IMR-90 (cell line): Measurements from ENCODE around the gene ALDOA. TPM values are rescaled to one million over a fixed set of nuclear protein-coding genes. Genes with fewer than 3 reads are reported as not detected.

ENCODE experiments used
- ATAC-seq: fragments of 200-7000 bp; cut with Tn5 transposase; 2 replicates; pipeline ENCODE4 v1.9.1; 2020; ENCODE audit warnings: low read depth, mild to moderate bottlenecking, moderate library complexity
- BruUV-seq: library from RNA; stranded (reverse); fragments of 400-500 nt; replicated peaks from 2 replicates; lab custom pipeline; 2021; lab: Mats Ljungman, UMichigan
- CTCF ChIA-PET: fragments of 300-600 bp; formaldehyde crosslinking; extraction: SDS; loops from one replicate; lab custom pipeline; 2021; ENCODE audit warnings: antibody characterized with exemption; lab: Yijun Ruan, JAX
- POLR2A ChIA-PET: fragments of 300-600 bp; sonication (Branson Sonifier 250); formaldehyde crosslinking; loops from one replicate; lab custom pipeline; 2022; ENCODE audit warnings: antibody characterized with exemption; ENCODE audit not compliant: unreplicated experiment; lab: Charles Lee
- DNase-seq: peaks from one replicate; pipeline ENCODE4 v3.0.0; 2013
- H2AFZ ChIP-seq: replicated peaks from 2 replicates; pipeline ENCODE3; 2013; ENCODE audit warnings: low read length, mild to moderate bottlenecking; ENCODE audit not compliant: poor library complexity
- H2AK5ac ChIP-seq: 2 replicates; pipeline ENCODE4 v1.6.1; 2013; ENCODE audit warnings: low read depth, low read length, inconsistent platforms
- H2AK9ac ChIP-seq: replicated peaks from 2 replicates; pipeline ENCODE3; 2013; ENCODE audit warnings: mild to moderate bottlenecking, low read depth, low read length, moderate library complexity; ENCODE audit not compliant: poor library complexity
- H2BK120ac ChIP-seq: 2 replicates; pipeline ENCODE4 v1.6.1; 2013; ENCODE audit warnings: low read depth, low read length, inconsistent platforms
- H2BK15ac ChIP-seq: 3 replicates; pipeline ENCODE4 v1.6.1; 2013; ENCODE audit warnings: low read depth, low read length, inconsistent platforms
- H2BK20ac ChIP-seq: 2 replicates; pipeline ENCODE4 v1.6.1; 2013; ENCODE audit warnings: low read depth, mild to moderate bottlenecking, inconsistent platforms, low read length, moderate library complexity
- H2BK5ac ChIP-seq: 2 replicates; pipeline ENCODE4 v1.6.1; 2013; ENCODE audit warnings: mild to moderate bottlenecking, low read depth, low read length, inconsistent platforms; ENCODE audit not compliant: poor library complexity, severe bottlenecking
- H3K14ac ChIP-seq: replicated peaks from 2 replicates; pipeline ENCODE4 v1.6.1; 2013; ENCODE audit warnings: low read depth, low read length, inconsistent platforms
- H3K18ac ChIP-seq: 2 replicates; pipeline ENCODE4 v1.6.1; 2013; ENCODE audit warnings: low read depth, low read length, control low read depth
- H3K23ac ChIP-seq: 2 replicates; pipeline ENCODE4 v1.6.1; 2013; ENCODE audit warnings: low read depth, low read length, inconsistent platforms
- H3K27ac ChIP-seq: 2 replicates; pipeline ENCODE4 v1.5.1; 2013; ENCODE audit warnings: mild to moderate bottlenecking, control low read depth, low read length; ENCODE audit not compliant: insufficient read depth
- H3K27me3 ChIP-seq: 2 replicates; pipeline ENCODE4 v1.6.1; 2013; ENCODE audit warnings: low read length; ENCODE audit not compliant: control insufficient read depth, insufficient read depth
- H3K36me3 ChIP-seq: 2 replicates; pipeline ENCODE4 v1.6.1; 2013; ENCODE audit warnings: low read length, mixed read lengths; ENCODE audit not compliant: control insufficient read depth, insufficient read depth
- H3K4ac ChIP-seq: 2 replicates; pipeline ENCODE4 v1.6.1; 2013; ENCODE audit warnings: low read depth, low read length, inconsistent platforms
- H3K4me1 ChIP-seq: 2 replicates; pipeline ENCODE4 v1.6.1; 2013; ENCODE audit warnings: low read length, mixed read lengths; ENCODE audit not compliant: control insufficient read depth, insufficient read depth
- H3K4me2 ChIP-seq: 2 replicates; pipeline ENCODE4 v1.6.1; 2013; ENCODE audit warnings: low read depth, mild to moderate bottlenecking, control low read depth, low read length, moderate library complexity
- H3K4me3 ChIP-seq: 2 replicates; pipeline ENCODE4 v1.5.1; 2013; ENCODE audit warnings: low read depth, mild to moderate bottlenecking, control low read depth, low read length, moderate library complexity; ENCODE audit not compliant: insufficient read depth
- H3K56ac ChIP-seq: 2 replicates; pipeline ENCODE4 v1.6.1; 2013; ENCODE audit warnings: low read length, inconsistent platforms; ENCODE audit not compliant: insufficient read depth; ENCODE audit errors: extremely low read depth
- H3K79me1 ChIP-seq, 2 experiments: 2 replicates each; pipeline ENCODE4 v1.6.1; 2013; ENCODE audit warnings: low read length in 2 of 2, inconsistent platforms in 1 of 2, low read depth in 1 of 2
- H3K9ac ChIP-seq: 2 replicates; pipeline ENCODE4 v1.6.1; 2013; ENCODE audit warnings: low read depth, low read length, control low read depth
- H3K9me1 ChIP-seq: 2 replicates; pipeline ENCODE4 v1.6.1; 2013; ENCODE audit warnings: low read length, inconsistent platforms; ENCODE audit not compliant: insufficient read depth
- H3K9me3 ChIP-seq: 2 replicates; pipeline ENCODE4 v1.6.1; 2013; ENCODE audit warnings: low read length; ENCODE audit not compliant: control insufficient read depth, insufficient read depth
- H4K20me1 ChIP-seq: 2 replicates; pipeline ENCODE4 v1.6.1; 2013; ENCODE audit warnings: low read length, inconsistent platforms; ENCODE audit not compliant: insufficient read depth
- H4K5ac ChIP-seq: 2 replicates; pipeline ENCODE4 v1.6.1; 2013; ENCODE audit warnings: mild to moderate bottlenecking, low read depth, low read length, control low read depth
- H4K8ac ChIP-seq, 2 experiments: 2 replicates each; pipeline ENCODE4 v1.6.1; 2013; ENCODE audit warnings: low read depth in 2 of 2, low read length in 2 of 2, control low read depth in 1 of 2, inconsistent platforms in 1 of 2
- H4K91ac ChIP-seq: 2 replicates; pipeline ENCODE4 v1.6.1; 2013; ENCODE audit warnings: low read depth, low read length, inconsistent platforms; ENCODE audit not compliant: insufficient read depth
- RCOR1 ChIP-seq: IDR thresholded peaks from 2 replicates; pipeline ENCODE4 v1.6.1; 2012; ENCODE audit warnings: mild to moderate bottlenecking, low read length, improper control_type of control experiment; ENCODE audit not compliant: insufficient replicate concordance
- whole genome bisulfite sequencing, 2 experiments: methylation state at CpG; one replicate each; pipeline versions ENCODE4 v1.1.5 to v1.1.7; 2013; ENCODE audit warnings: missing lambda C conversion rate in 2 of 2; ENCODE audit not compliant: insufficient read length in 1 of 2; ENCODE audit errors: extremely low coverage in 2 of 2; 5-methylcytosine and 5-hydroxymethylcytosine counted together
- dilution Hi-C: fragments of 300-500 bp; cut with HindIII; formaldehyde crosslinking; loops from one replicate; pipeline ENCODE4 v1.14.3; 2018; ENCODE audit warnings: low sequenced_read_pairs; ENCODE audit not compliant: unreplicated experiment
- in situ Hi-C: fragments of 300-500 bp; cut with MboI; formaldehyde crosslinking; loops from 3 replicates; pipeline ENCODE4 v1.14.3; 2019; ENCODE audit warnings: low sequenced_read_pairs, inconsistent platforms, mixed read lengths
- intact Hi-C: fragments of 100-400 bp; cut with micrococcal nuclease; formaldehyde crosslinking; loops from 2 replicates; pipeline ENCODE4 v1.10.0; 2022
- polyA plus RNA-seq, 3 experiments: library from polyadenylated mRNA; depleted of rRNA; stranded (reverse); fragments of >200 nt; gene quantifications; 2 replicates each; pipeline ENCODE4 v1.2.3, GENCODE V29; 2012; ENCODE audit warnings: low replicate concordance in 1 of 3
- total RNA-seq: library from RNA; depleted of rRNA; stranded (reverse); fragments of >200 nt; gene quantifications from 2 replicates; pipeline ENCODE4 v1.2.3, GENCODE V29; 2012

Gene ALDOA
- total and polyA plus RNA-seq, 2 of the 4 experiments (the other 2 are of a cell fraction) = 1,697 to 1,990 TPM

- no peak overlapping the region for H4K5ac ChIP-seq
- no peak for TF ChIP-seq RCOR1
- H3K4ac ChIP-seq = no peak overlapping the region
- H2AK9ac ChIP-seq = no peak overlapping the region
- dilution Hi-C loops = no loop called here
- H3K4me2 ChIP-seq = no peak overlapping the region
- H3K9me3 ChIP-seq = no peaks in the 10 kb centered on the region
- BruUV-seq = no TSS peak
- no peak overlapping the region for H4K8ac ChIP-seq
- no peak overlapping the region for H3K4me3 ChIP-seq
- no peak for DNase-seq
- peaks cover 0 to 16% of the 10 kb centered on the region in 2 experiments; a peak in 2 of 4 replicates for H3K79me1 ChIP-seq
- H3K14ac ChIP-seq = no peak overlapping the region
- H3K36me3 ChIP-seq = peaks cover 44% of the 10 kb centered on the region
- H4K20me1 ChIP-seq = no peaks in the 10 kb centered on the region
- no peak overlapping the region for H2BK15ac ChIP-seq
- H3K18ac ChIP-seq = no peak overlapping the region
- CTCF ChIA-PET = no interaction called here
- H3K27ac ChIP-seq = no peak overlapping the region
- H3K9ac ChIP-seq = no peak overlapping the region
- no peak overlapping the region for H3K56ac ChIP-seq
- peaks cover 3% of the 10 kb centered on the region; the same call in 1 of the 2 replicates for H3K9me1 ChIP-seq
- intact Hi-C loops = no loop called here
- H2BK20ac ChIP-seq = no peak overlapping the region
- H4K91ac ChIP-seq = no peak overlapping the region
- H3K27me3 ChIP-seq = no peaks in the 10 kb centered on the region
- no peak overlapping the region for H3K23ac ChIP-seq
- in situ Hi-C loops = no loop called here
- POLR2A ChIA-PET = no interaction called here
- ATAC-seq = no peak
- peaks cover 9% of the 10 kb centered on the region for H3K4me1 ChIP-seq
- H2AFZ ChIP-seq = no peak overlapping the region
- H2AK5ac ChIP-seq = no peak overlapping the region
- WGBS, 2 experiments = 98% methylated on average over 8 of the region's 10 CpGs; no CpG with 5 or more reads in 1 of the 2 experiments
- no peak overlapping the region for H2BK5ac ChIP-seq
- no peak overlapping the region for H2BK120ac ChIP-seq
Measured at GRCh38 chr16:30117768-30118167, 52.2 kb downstream of the ALDOA start.
